ENCODE data around the gene ZKSCAN8.

DNA sequence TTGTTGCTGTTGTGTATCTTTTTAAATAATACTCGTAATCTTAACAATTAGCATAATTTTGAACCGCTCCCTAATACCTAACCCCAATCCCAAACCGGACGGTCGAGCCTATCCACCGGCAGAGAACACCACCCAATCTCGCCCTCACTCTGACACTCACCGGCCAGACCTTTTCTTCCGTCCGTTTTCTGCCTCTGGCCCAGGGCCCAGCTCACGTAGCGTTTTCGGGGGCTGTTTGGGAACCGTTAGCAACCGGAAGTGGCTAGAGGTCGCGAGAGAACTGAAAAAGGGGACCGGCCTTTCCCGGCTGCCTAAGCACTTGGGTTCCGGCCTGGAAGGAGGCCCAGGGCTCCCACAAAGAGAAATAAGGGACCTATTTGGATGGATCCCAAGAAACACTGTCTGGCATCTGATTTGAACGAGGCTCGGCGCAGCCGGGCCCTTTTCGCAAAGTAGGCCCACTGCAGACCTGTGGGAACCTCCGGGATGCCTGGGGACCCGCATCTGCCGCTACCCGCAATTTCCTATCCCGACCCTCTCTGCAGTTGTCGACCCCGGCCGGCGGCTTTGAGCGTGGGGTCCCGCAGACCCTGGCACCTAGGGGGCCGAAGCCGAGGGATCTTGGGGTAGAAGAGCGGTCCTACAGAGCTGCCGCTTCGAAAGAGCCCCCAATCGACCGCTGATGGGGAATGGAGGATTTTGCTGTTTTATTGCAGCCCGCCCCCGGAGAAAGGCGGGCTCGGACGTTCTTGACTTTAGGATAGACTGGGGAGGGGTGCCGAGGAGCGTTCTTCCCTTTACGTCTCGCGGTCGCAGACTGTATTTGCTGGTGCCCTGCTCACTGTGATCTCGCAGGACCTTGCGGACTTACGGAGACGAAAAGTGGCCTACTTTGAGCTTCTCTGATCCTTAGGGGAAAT is 4.8 kb upstream of the ZKSCAN8 start:
- TF ChIP-seq EZH2 (IDR thresholded peaks at IDR 0.05) (no peak), POLR2AphosphoS5 (IDR thresholded peaks at IDR 0.05; ENCODE audit: borderline replicate concordance, low read depth, low read length) (peak; percentile 91), FOXP2 (optimal IDR thresholded peaks at IDR 0.05; ENCODE audit: control extremely low read depth, extremely low read length, insufficient read depth) (peak; percentile 6)

All from SK-N-MC (cell line).